ENCODE measurements around the gene TTBK1.

TTBK1 gene

DNA sequence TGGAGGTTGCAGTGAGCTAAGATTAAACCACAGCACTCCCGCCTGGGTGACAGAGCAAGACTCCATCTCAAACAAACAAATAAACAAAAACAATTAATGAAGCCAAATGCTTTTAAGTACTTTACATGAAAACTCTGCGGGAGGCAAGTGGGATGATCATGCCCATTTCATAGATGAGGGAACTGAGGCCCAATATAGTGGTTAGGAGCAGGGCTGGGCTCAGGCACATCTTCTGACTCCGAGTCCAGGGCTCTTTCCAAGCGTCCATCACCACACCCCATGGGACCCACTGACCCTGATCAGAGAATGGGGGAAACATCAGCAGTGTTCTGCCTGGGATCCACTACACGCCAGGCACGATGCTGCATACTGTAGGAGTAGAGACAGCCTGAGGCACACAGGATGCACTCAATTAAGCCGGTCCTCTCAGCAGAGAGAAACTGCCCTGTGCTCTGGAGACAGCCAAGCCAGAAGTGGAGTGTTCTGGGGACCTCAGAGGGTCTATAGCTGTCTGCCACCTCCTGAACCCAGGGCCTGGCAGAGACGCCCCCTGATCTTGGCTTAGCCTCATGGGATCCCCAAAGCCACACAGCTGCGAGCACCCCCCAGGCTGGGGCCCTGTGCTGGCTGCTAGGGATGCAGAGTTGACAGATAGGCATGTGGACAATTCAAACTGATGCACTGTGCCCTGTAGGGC is 13.5 kb downstream of the TTBK1 start:
- FAIRE-seq, result no peak

DNA sequence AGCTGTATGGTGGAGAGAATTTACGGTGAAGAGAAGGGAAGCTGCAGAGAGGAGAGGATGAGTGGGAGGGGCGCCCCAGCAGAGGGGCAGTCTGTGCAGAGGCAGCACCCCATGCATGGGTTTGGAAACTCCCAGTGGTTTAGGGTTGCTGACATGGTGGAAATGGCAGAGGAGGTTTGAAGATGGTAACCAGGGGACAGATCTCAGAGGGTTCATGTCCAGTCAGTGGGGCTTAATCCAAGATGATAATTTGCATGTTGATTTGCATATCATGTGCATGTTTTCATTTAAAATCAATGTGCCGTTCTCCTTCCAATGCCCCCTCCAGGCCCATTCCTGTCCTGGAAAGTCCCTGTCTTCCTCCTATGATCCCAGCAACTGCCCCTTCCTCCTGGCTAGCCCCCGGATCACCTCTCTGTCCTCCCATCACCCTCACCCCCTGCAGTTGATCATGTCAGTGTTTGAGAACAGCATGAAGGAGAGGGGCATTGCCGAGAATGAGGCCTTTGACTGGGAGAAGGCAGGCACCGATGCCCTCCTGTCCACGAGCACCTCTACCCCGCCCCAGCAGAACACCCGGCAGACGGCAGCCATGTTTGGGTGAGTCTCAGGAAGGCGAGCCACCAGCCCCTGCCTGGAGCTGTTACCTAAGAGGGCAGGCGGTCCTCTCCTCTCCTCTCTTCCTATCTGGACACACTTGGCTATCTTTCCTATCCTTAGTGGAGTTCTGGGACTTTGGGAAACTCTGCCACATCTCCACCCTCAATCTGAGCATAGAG is 14.3 kb downstream of the TTBK1 start:
- no peak for FAIRE-seq

DNA sequence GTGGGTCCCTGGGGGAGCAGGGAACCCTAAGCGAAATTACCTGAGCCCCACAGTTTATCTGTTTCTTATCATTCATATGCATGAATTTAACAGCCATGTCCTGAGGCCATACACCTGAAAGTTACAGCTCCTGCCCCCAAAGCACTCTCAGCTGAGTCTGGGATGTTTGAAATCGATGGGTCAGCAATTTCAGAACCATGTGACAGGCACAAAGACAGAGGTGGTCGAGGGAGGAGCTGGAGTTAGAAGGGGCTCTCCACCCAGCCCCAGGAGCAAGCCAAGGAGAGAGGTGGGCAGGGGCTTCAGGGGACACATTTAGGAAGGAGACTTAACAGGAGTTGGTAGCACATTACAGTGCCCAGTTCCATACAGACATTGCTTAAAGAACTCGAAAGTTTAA is 14.9 kb downstream of the TTBK1 start:
- FAIRE-seq, result no peak

DNA sequence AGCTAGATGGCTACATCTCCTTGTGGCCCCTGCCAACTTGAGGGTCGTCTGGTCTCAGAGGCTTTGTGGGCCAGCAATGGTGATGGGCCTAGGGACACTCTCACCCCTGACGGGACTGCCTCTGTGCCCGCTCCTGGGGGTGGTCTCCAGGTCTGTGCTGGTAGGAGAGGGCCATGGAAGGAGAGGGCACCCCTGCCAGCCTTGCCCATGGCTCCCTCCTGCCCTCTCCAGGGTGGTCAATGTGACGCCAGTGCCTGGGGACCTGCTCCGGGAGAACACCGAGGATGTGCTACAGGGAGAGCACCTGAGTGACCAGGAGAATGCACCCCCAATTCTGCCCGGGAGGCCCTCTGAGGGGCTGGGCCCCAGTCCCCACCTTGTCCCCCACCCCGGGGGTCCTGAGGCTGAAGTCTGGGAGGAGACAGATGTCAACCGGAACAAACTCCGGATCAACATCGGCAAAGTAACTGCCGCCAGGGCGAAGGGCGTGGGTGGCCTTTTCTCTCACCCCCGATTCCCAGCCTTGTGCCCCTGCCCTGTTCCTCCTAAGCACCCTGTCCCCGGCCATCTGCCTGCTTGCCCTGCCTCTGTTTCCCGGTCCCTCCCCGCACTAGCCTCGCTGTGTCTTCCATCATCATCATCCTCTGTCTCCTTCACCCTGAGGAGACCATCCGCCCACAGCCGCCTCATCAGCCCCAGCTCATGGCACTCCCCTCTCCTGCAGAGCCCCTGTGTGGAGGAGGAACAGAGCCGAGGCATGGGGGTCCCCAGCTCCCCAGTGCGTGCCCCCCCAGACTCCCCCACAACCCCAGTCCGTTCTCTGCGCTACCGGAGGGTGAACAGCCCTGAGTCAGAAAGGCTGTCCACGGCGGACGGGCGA is 15.8 kb downstream of the TTBK1 start:
- no peak for FAIRE-seq

DNA sequence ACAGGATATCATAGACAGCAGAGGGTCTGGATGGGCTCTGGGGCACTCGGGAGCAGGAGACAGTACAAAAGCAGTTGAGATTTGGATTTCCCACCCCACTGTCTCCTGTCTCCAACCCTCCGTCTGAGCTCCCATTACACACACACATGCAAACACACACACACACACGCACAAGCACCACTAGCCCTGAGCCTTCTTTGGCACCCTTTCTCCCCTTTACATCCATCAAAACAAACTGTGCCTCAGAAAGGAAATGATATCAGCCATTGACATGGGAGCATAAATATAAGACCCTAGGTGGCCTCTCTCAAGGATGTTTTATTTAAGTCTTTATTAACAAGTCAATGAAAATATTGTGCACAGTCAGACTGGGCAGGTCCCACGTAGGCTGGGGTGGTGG is 17.5 kb downstream of the TTBK1 start:
- FAIRE-seq, result no peak

DNA sequence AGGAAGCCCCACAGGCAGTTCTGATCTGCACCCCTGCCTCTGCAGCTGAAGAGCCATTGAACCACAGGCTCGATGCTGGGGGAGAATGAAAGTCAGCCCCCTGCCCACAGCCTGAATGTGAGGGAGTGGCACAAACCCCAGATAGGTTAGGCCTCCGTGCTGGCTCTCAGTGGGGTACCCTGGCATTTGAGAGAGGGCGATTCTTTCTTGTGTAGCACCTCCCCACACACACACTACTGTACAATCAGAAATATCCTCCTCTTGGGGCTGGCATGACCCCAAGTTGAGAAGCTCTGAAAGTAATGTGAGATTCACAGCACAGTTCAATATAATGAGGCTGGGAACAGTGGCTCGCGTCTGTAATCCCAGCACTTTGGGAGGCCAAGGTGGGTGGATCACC is 17.9 kb downstream of the TTBK1 start:
- FAIRE-seq, result no peak

DNA sequence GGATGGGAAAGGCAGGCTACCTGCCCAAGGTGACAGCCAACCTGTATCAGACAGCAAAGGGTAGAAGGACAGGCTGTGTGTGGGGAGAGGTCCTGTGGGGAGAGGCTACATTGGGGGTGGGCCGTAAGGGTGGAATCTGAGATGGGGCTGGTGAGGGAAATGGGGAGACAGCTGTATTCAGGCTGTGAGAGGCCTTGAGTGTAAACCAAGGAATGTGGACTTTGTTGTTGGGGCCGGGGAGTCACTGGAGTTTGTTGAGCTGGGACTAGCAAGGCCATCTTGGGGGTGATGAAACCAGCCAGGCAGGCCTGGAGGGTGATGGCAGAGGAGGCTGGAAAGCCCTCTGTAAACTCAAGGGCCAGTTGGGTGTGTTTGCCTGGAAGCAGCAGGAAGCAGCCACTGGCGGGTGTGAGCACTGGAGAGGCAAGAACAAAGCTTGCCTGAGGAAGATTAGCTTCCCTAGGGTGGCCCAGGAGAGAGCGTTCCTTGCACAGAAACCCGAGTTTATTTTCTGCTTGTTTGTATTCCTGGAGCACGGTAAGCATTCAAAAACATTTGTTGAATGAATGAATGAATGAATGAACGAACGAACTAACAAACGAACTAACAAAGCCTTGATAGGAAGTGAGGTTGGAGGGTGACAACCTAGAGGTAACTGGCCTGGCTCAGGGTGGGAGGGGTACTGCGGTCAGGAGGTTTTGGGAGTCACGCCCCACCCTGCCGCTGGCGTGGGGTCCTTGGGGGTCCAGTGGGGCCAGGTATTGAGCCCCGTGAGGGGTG is 18.9 kb downstream of the TTBK1 start:
- FAIRE-seq, result no peak

DNA sequence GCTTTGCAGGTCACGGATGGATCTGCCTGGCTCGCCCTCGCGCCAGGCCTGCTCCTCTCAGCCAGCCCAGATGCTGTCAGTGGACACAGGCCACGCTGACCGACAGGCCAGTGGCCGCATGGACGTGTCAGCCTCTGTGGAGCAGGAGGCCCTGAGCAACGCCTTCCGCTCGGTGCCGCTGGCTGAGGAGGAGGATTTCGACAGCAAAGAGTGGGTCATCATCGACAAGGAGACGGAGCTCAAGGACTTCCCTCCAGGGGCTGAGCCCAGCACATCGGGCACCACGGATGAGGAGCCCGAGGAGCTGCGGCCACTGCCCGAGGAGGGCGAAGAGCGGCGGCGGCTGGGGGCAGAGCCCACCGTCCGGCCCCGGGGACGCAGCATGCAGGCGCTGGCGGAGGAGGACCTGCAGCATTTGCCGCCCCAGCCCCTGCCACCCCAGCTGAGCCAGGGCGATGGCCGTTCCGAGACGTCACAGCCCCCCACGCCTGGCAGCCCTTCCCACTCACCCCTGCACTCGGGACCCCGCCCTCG is 19.6 kb downstream of the TTBK1 start:
- FAIRE-seq, result no peak

DNA sequence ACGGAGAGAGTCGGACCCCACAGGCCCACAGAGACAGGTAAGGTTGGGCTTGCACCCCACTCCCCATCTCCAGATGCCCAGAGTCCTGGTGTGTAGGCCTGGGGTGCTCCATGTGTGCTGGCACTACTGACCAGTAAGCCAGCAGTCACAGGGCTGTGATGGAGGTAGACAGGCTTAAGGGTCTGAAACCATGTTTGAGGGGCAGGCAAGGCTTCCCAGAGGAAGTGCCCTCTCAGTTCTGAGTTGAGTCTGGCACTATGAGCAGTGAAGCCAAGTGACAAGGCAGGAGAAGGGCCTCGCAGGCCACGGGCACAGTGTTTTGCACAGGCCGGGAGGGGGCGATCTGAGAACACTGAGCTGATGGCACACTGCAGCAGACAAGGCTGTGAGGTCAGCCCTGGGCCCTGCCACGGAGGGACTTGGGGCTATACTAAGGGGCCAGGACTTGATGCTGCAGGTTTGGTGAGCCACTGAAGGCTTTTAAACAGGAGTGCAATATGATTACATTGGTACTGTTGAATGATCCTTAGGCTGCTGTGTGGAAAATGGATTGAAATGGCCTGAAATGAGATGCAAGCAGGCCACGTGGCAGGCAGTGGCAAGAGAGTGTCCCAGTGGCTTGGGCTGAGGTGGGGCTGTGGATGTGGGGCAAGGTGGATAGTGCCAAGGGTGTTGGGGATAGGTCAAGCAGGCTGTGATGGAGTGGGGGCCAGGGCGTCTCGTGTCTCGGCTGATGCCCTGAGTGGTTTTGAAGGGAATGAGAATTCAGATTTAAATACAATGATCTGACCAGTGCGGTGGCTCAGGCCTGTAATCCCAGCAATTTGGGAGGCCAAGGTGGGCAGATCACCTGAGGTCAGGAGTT is 20.3 kb downstream of the TTBK1 start:
- no peak for FAIRE-seq

DNA sequence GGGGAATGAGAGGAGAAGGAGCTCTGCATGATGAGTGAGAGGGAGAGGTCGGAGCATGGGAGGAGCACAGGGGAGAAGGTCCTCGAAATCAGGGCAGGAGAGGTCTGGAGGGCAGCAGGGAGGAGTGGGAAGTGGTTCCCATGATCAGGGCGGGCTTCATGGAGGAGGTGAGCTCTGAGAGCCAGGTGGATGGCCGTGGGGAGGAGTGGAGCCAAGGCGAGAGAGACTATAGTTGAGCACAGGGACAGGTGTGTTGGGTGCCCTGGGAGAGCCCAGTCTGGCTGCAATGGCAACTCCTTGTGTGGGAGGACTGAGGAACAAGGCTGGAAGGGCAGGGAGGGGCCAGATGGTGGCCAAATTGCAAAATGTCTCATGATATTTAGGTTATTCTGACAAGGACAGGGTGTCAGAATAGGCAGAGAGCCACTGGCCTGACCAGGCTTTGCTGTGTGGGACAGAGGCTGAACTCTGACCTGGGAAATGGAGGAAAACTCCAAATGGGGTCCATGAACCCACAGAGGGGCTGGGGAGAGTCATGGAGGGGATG is 21.4 kb downstream of the TTBK1 start:
- no peak for FAIRE-seq

DNA sequence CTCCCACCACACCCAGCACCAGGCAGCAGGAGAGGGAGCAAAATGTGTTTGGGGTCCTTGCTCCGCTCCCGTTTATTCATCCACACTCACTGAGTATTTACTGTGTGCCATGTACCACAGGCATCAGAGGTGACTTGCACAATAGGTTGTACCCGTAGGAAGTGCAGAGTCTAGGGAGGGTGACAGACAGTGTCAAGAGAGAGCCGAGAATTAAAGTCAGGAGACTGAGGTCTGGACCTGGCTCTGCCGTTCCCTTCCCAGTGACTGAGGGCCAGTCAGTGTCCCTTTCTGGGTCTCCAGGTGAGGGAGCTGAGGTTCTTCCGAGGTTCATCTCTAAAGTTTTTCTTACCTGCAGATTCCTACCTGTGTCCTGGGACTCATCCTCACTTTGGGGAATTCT is 22.3 kb downstream of the TTBK1 start:
- no peak for FAIRE-seq

DNA sequence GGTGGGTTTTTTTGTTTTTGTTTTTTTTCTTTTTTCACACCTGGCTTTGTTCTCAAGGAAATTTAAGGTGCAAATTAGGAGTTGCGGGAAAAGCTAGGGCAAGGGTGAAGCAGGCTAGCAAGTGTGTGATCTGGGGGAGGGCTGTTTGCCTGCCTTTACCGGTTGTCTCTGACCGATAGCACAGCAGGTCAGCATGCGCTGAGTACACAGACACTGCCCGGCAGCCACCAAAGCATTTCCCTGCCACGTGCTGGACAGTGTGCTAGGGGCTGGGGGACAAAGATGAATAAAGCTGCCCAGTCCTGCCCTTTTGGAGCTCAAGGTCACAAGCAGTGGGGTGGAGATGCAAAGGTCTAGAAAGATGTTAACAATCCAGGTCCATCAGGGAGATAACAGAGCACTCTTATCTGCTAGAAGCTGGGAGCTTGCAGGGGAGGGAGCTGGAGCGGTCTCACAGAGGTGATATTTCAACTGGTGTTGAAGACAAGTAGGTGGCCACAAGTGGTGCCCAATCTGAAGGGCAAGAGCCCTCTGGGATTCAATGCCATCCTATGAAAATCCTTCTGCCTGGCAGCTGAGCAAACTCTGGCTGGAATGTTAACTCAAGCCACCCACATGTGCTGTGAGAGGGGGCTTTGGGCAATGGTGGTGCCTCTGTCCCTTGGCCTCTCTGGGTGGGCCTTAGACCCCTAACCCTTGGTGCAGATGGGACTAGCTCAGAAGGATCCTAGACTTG is 24.5 kb downstream of the TTBK1 start:
- no peak for FAIRE-seq

DNA sequence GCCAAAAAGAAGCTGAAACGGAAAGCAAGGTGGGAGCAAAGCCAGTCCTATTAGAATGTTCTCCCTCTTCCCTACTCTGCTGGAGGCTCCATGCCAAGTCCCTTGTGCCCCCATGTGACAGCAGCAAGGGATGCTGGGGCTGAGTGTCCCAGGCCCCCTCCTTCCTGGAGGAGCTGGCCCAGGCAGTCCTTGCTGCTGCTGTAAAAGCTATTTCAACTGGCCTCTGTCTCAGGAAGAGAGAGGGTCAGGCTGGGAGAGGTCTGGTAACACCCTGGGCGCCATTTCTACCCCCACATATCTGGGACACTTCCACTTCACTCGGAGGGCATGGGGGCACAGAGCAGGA is 25.0 kb downstream of the TTBK1 start:
- no peak for FAIRE-seq

DNA sequence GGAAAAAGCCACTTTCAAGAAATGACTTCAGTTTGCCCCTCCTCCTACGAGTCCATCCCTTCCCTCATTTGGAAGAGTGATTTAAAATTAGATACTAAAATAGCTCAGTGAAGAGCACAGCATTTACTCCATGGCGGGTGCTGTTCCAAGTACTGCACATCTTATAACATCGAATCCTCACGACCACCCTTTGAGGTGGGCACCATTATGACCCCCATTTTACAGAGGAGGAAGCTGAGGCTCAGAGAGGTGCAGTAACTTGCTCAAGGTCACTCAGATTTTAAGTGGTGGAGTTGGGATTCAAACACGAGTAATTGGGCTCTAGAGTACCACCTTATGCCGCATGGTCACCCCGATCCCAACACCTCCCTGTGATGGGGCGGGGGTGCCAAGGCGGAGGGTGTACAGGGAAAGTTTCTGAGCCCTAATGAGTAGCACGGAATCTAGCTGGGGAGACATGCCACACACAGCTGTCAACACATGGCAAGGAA is 25.5 kb downstream of the TTBK1 start:
- no peak for FAIRE-seq

DNA sequence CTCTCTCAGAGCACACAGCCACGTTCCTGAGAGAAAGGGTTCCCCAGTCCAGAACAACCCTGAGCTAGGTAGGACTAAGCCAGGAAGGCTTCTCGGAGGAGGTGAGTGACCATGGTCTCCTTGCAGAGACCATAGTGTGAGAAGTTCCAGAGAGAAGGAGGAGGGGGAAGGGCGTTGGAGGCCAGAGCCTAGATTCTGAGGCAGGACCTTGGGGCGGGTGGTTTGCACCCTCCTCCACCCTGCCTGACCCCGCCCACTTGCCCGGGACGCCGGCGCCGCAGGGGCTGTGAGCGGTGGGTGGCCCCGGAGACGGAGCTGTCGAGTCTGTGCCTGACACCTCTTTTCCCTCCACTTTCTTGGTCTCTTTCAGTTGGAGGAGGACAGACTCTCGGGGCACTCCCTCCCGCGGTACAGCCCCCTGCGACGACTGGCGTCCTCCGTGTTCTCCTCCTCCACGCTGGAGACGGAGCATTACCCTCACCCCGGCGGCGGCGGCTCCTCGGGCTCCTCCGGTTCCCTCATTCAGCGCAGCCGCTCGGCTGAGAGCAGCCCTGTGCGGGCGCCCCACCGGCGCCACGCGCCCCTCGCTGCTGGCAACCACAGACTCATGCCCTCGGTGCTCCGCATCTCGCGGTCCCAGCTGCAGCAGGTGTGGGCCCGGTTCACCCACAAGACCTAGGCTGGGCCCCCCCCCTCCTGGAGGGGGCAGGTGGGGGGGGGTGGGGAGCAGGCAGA is 26.2 kb downstream of the TTBK1 start:
- FAIRE-seq, result no peak

DNA sequence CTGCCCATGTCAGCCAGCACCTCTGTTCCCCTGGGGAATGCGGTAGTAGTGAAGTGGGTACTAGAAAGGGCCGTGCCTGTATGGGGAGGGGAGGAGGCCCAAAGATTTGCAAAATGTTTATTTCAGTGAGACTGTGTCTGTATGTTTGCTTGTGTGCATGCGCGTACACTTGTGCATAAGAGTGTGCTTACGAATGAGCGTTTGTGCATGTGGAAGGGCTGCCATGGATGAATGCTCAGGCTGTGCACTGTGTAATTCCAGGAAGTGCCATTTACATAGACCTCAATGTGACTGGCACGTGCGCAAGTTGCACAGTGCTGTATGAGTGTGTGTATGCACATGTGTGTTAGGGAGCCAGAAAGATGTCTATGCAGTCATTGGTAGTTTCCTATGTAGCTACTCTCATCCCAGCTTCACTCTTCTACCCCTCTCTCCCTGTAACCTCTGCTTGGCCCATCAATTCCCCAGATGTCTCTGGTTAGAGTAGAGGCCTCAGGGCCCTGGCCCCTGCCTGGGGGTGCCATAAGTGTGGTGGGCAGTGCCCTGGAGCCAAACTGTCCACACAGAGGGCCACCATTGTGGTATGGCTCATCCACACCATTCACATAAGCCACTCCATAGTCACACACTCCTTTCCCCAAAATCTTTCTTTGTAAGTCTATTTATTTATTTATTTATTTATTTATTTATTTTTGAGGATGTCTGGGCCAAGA is 28.0 kb downstream of the TTBK1 start:
- FAIRE-seq, result no peak

DNA sequence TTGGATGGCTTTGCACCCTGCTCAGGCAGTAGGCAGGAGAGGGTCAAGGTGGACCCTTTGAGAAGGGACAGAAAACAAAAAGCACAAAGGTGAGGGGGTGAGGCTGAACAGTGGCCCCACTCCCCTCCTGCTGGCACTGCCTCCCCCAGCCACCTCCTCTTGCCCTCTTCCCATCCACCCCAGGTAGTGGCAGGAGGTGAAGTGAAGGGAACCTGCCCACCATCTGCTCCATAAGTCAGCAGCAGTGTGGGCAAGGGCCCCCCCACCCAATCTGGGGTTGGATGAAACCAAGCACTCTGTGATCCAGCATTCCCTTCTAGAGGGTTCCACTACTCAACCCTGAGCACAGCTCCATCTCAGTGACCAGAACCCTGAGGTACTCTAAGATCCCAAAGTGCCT is 28.7 kb downstream of the TTBK1 start:
- no peak for FAIRE-seq

DNA sequence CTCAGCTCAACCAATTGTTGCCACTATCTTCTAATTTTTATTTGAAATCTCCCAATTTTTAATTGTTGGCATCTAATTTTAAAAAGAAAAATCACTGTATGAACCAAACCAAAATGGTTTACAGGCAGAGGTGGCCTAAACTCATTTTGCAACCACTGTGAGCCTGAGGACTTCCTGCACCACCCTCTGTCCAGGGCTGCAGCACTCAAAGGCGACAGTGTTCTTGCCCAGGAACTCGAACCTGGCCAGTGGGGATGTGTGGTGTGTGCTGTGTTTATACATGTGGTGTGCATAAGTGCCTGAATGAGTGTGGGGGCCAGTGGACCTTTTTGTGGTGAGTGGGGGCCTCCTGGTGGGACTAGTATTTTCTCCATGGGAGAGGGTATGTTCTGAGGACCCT is 30.4 kb downstream of the TTBK1 start:
- FAIRE-seq, result no peak

Measured in A204.1 (cell line).